CD4-positive, alpha-beta T cell treated with Interleukin-6 for 4 hours (primary cell): ENCODE results near the gene NUP210L.
"Not testable (repeated sequence)": the region's sequence is repeated elsewhere in the genome, so short reads cannot be mapped to it uniquely, and the experiment has no call there.

Experiments
- DNase-seq: peaks from one replicate; pipeline ENCODE4 v3.0.0-alpha.2; 2020; ENCODE audit warnings: mixed read lengths

Gene NUP210L

GRCh38 chr1:154167461-154167860, 12.6 kb upstream of the NUP210L start:
- no peak for DNase-seq

- no peak for DNase-seq
Observed at GRCh38 chr1:154166207-154166606, 11.3 kb upstream of the NUP210L start.

GRCh38 chr1:154159554-154159953, 4.7 kb upstream of the NUP210L start:
- DNase-seq, result no peak

GRCh38 chr1:154158307-154159125, 3.6 kb upstream of the NUP210L start:
- DNase-seq, result no peak

DNA sequence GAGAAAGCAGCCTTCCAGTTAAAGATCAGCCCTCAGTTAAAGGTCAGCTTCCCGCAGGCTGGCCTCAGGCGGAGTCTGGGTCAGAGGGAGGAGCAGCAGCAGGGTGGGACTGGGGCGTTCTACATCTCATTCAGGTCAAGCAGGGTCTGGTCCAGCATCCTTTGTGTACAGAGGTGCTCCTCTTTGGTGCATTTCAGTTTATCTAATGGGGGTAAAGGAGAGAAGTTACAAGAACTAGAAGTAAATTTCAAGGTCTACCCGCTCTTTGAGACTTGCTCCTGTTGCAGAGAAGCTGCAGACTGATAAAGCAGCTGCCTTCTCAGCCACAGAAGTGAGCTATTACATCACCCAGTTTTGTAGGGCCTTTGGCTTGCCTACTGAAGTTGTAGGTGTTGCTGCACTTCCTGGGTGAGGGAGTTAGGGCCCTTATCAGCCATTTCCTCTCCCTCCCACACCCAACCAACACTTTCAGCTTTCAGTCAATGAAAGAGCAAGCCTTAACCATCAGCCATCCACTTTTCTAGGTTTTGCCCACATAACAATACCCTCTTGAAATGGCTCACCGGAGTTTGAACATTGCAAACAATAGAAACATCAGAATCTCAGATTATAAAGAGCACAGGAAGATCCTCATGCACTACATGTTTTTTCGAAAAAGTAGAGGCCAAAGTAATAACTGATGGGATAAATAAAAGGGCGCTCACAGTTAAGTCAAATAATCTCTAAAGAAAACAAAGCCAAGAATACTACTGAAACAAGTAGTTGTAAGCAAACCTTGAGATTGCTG, 2.8 kb upstream of the NUP210L start:
- DNase-seq, result peak; percentile 76

DNA sequence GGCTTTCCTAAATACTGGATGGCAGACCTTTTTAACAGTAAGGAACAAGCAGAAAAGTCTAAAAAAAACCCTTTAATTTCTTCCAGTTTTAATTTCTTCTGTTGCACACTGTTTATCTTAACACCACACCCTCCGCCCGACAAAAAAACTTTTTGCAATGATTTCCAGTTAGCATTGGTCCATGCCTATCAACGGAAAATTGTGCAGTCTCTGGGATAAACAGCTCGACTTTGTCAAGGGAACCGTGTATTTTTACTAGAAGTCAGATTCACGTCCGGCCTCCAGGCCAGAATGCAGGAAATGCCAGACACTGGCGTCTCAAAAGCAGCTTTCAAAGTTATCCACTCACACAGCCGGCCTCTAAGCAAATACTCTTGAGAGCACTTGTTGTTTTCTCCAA, 378 bp upstream of the NUP210L start:
- peak; percentile 16 for DNase-seq

GRCh38 chr1:154154053-154154452, 820 bp downstream of the NUP210L start:
- DNase-seq, result no peak

- no peak for DNase-seq
Observed at GRCh38 chr1:154151311-154151710, 3.6 kb downstream of the NUP210L start.

DNA sequence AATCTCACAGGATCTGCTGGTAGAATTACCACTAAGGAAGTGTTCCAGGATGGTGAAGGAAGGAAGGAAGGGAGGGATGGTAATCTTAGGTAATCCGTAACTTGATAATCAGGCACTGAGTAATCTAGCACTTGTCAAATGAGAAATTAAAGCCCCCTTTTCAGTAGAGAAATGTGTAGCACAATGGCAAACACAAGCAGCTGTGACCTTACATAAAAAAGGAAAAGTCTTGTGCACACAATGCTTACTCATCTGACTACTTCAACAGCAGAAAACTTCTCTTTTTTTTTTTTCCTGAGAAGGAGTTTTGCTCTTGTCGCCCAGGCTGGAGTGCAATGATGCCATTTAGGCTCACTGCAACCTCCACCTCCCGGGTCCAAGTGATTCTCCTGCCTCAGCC, 6.1 kb downstream of the NUP210L start:
- DNase-seq, result no peak

DNA sequence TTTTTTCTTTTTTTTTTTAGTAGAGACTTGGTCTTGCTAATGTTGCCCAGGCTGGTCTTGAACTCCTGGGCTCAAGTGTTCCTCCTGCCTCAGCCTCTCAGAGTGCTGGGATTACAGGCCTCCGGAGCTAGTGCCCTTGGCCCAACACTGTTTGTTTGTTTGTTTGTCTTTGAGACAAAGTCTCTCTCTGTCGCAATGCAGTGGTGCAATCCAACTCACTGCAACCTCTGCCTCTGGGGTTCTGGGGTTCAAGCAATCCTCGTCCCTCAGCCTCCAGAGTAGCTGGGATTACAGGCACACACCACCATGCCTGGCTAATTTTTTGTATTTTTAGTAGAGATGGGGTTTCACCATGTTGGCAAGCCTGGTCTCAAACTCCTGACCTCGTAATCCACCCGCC, 7.4 kb downstream of the NUP210L start:
- not testable (repeated sequence) for DNase-seq

DNA sequence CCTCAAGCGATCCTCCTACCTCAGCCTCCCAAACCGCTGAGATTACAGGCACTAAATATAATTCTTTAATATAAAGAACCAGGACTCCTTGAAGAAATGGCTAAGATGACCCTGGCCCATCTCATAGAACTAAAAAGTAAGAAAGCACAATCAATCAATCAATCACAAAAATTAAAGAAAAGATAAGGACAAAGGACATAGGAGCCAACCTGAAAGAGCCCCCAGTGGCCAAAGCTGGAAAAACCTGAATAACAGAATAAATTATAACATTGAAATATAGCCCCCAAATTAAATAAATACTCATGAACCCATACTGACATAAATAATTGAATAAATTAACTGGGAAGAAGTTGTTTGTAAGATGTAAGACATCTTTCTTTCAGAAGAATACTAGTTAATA, 8.9 kb downstream of the NUP210L start:
- DNase-seq, result no peak

- no peak for DNase-seq
Observed at GRCh38 chr1:154142358-154142757, 12.5 kb downstream of the NUP210L start.

GRCh38 chr1:154141240-154141639, 13.6 kb downstream of the NUP210L start:
- DNase-seq, result no peak

GRCh38 chr1:154137888-154138287, 17.0 kb downstream of the NUP210L start:
- no peak for DNase-seq

DNA sequence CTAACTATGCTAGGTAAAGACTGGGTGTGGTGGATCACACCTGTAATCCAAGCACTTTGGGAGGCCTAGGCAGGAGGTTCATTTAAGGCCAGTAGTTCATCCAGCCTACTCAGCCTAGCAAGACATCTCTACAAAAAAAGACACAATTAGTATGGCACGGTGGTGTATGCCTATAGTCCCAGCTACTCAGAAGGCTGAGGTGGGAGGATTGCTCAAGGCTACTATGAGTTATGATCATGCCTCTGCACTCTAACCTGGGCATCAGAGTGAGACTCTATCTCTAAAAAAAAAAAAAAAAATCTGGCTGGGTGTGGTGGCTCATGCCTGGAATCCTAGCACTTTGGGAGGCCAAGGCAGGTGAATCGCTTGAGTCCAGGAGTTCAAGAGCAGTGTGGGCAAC, 21.6 kb downstream of the NUP210L start:
- DNase-seq, result no peak

GRCh38 chr1:154129391-154129970, 25.4 kb downstream of the NUP210L start:
- no peak for DNase-seq

DNA sequence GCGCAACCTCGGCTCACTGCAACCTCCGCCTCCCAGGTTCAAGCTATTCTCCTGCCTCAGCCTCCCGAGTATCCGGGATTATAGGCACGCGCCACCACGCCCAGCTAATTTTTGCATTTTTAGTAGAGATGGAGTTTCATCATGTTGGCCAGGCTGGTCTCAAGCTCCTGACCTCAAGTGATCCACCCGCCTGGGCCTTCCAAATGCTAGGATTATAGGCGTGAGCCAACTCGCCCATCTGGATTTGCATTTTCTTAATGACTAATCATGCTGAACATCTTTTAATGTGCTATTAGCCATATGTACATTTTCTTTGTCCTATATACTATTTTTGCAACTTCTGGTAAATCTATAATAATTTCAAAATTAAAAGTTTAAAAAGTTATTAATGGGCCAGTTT, 31.7 kb downstream of the NUP210L start:
- not testable (repeated sequence) for DNase-seq

DNA sequence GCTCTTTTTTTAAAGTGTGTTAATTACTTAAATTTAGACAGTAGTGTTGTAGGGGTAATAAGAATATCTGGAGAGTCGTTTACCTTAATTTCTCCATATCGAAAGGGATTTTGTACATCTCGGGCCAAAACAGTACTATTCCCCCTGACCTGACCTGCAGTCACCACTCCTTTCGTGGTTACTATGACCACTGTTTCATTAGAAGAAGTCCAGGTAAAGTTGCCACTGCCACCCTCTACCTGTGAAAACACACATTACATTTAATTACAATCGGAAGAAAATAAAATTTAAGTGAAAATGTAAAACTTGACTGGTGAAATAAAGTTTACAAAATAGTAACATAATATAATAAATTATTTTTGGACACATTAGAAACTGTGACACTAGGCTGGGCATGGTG, 37.2 kb downstream of the NUP210L start:
- DNase-seq, result no peak

GRCh38 chr1:154115180-154115579, 39.7 kb downstream of the NUP210L start:
- DNase-seq, result no peak

DNA sequence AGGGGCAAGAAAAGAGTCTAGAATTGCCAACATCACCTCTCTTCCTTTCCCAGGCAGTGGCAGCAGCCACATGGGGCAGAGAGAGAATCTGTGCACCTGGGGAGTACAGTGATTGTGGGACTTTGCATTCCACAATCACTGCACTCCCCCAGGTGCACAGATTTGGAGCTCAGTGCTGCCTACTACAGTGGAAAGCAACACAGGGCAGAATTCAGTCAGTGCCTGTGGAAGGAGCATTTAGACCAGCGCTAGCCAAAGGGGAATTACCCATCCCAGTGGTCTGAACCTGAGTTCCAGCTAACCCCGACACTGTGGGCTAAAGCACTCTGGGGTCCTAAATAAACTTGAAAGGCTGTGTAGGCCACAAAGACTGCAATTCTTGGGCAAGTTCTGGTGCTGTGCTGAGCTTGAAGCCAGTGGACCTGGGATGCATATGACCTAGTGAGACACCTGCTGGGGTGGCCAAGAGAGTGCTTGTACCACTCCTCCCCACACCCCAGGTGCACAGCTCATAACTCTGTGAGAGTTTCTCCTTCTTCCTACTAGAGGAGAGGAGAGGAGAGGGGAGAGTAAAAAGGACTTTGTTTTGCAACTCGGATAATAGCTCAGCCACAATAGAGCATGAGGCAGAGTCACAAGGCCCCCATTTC, 50.3 kb downstream of the NUP210L start:
- DNase-seq, result no peak

GRCh38 chr1:154100141-154100540, 54.7 kb downstream of the NUP210L start:
- not testable (repeated sequence) for DNase-seq

DNA sequence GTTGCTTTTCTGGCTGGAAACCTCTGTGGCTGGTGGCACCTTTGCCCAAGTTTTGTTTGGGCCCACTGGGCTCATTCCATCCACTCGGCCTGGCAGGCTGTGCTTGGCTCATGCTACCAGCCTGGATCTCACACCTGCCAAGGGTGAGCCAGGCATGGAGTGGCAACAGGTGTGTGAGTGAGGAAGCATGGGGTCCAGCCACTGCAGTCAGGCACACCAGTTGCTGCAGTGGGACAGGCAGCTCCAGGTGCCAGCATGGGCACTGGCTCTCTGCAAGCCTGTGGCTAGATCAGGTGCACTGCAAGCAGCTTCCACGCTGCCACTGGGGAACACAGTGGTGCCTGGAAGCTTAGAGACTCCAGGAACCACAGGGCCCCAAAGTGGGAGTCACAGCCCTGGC, 57.0 kb downstream of the NUP210L start:
- DNase-seq, result no peak

DNA sequence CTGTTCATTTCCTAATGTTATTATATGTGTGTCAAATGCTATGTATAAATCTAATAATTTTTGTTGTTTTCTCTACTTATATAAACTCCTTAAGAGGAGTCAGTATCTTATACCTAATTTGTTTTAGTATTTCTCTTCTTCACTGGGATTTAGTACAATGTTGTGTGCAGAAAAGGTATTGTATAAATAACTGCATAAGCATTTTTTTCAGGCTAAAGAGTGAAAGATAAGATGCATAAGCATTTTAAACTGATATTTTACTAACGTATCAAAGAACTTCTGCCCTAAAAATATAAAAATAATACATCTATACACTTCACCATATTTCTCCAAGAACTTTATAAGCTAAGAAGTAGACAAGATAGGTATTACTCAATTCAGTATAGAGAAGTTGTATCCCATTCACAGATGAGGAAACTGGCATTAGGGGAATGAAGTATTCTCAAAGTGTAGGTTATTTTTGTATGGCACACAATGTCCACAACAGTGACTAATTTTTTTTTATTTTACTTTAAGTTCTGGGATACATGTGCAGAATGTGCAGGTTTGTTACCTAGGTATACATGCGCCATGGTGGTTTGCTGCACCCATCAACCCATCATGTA, 59.3 kb downstream of the NUP210L start:
- no peak for DNase-seq
